ENCODE results near the gene STEAP3. TPM values are rescaled to one million over a fixed set of nuclear protein-coding genes. Genes with fewer than 3 reads are reported as not detected.

Gene STEAP3
- total and polyA plus RNA-seq, 12 donors: 5.0 to 18.2 (median 7.4) TPM

DNA sequence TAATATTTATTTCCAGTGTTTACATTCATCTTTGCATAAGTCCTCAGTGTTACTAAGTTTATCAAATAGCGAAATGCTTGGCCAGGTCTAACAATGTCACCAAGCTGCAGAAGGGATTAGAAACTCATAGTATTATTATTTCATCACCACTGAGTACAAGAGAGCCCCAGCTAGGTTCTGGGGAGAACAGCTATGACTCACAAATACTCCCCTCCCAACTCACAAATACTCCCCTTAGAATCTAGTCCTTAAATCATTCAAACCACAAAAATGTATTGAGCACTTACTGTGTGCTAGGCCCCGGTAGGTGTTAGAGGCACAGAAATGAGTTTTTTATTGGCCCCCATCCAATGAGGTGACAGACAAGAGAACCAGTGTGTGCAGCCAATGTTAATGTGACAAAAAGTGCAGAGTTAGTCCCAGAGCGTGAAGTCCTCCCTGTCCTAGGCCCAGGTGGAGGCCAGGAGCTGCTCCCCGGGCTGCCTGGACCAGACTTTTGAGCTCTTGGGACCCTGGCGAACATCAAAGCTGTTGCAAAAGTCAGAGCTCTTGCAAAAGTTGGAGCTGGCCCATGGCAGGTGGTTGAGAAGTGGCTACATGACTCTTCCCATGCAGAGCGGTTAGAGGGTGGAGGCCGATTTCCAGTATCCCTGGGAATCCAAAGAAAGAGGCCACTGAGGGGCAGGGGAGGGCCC, 9.8 kb downstream of the STEAP3 start:
- Histone ChIP-seq H3K27me3 (no peaks in the 10 kb centered on the region), H3K4me3 (no peak overlapping the region), H3K27ac (no peak overlapping the region), H3K9me3 (no peaks in the 10 kb centered on the region), H3K4me1 (peaks cover 0 to 3% (median 0%) of the 10 kb centered on the region in 9 donors), H3K36me3 (no peaks in the 10 kb centered on the region)
- no peak for ATAC-seq
- no peak for TF ChIP-seq CTCF (IDR thresholded peaks at IDR 0.05)
- DNase-seq: no peak
- 93 to 97% methylated on average over 7 of the region's 7 CpGs for WGBS, 2 donors
- intact Hi-C loops (cut with DNase I): no loop called here

DNA sequence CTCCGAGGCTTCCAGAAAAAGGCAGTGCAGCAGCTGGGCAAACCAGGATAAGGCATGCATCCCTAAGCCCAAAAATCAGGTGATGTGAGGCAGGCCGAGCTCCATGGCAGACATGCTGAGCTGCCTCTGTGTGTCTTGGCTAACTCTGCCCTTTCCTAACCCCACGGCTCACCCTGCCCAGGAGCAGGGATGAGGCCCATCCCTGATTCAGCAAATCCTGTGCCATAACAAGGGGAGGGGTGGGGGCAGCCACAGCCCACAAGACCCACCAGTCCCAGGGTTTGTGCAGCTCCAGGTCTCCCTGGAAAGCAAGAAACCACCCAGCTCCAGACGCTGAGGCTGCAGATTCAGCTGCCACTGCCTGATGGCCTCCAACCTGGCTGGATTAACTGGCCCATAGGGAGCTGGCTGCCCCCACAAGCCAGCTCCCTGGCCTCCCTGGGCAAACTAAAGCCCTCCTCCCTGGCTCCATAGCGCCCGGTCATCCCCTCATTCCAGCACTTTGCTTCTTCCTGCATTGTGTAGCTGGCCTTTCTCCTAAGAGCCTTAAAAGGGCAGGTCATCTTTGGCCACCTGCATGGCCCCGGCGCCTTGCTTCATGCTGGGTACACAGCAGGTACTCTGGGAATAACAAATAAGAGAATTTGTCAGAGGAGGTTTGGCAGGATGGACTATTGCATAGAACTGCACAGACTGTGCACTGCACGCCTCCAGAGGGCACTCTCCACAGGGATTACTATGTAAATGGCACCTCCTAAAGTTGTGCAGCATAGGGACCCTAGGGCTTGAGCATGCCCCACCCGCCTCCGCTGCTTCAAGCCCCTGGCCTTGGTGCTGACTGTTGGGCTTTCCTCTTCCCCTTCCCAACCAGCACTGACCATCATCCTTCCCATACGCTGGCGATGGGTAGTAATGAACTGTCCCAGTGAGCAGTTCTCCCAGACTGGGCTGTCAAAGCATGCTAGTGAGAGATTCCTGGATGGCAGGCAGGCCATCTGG, 10.7 kb downstream of the STEAP3 start:
- peaks cover 0 to 3% (median 0%) of the 10 kb centered on the region in 9 donors for H3K4me1 ChIP-seq
- no peak overlapping the region for H3K27ac ChIP-seq
- no peaks in the 10 kb centered on the region for H3K27me3 ChIP-seq
- TF ChIP-seq CTCF (IDR thresholded peaks at IDR 0.05): peak in 7 of 9 donors; percentile 9 to 42 (median 30)
- WGBS, 2 donors: 68 to 72% methylated on average over 13 of the region's 13 CpGs
- intact Hi-C loops (cut with DNase I): no loop called here
- ATAC-seq (peak in 5 of 8 donors; percentile 38 to 52 (median 49)), DNase-seq (no peak)
- no peaks in the 10 kb centered on the region for H3K9me3 ChIP-seq
- no peaks in the 10 kb centered on the region for H3K36me3 ChIP-seq
- no peak overlapping the region for H3K4me3 ChIP-seq

DNA sequence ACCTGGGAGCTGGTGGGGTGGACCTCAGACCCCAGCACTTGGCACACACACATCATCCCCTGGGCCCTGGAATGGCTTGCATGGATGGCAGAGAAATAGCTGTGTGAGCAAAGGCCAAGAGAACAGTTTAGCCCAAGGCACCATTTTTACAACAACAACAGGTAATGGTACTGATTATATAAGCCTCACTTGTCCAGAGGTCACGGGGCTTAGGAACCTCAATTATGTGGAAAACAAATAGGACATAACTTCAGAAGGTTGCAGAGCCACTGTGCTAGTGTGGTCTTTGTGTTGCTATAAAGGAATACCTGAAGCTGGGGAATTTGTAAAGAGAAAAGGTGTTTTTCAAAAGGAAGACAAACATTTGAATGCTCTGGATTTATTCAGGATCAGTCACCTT, 13.2 kb downstream of the STEAP3 start:
- H3K9me3 ChIP-seq: no peaks in the 10 kb centered on the region
- TF ChIP-seq CTCF (IDR thresholded peaks at IDR 0.05): no peak
- peaks cover 0 to 14% (median 11%) of the 10 kb centered on the region in 9 donors for H3K4me1 ChIP-seq
- no peak for DNase-seq
- intact Hi-C loops (cut with DNase I): no loop called here
- no peak for ATAC-seq
- WGBS, 2 donors: 94 to 95% methylated on average over 1 of the region's 1 CpG
- H3K27me3 ChIP-seq: no peaks in the 10 kb centered on the region
- no peak overlapping the region for H3K27ac ChIP-seq
- no peak overlapping the region for H3K4me3 ChIP-seq
- no peaks in the 10 kb centered on the region for H3K36me3 ChIP-seq
